HepG2 (cell line): ENCODE results near the gene B3GALNT2. TPM values are rescaled to one million over a fixed set of nuclear protein-coding genes. Genes with fewer than 3 reads are reported as not detected.

Experiments
- ATAD3A ChIP-seq: sonication (generic); formaldehyde crosslinking; IDR thresholded peaks from 2 replicates; pipeline ENCODE4 v1.4.0; 2020; ENCODE audit warnings: missing genetic modification reagents
- CREBL2 ChIP-seq: sonication (generic); formaldehyde crosslinking; IDR thresholded peaks from 2 replicates; pipeline ENCODE4 v1.8.1; 2023; ENCODE audit warnings: missing genetic modification reagents, mild to moderate bottlenecking, borderline replicate concordance
- GATAD2A ChIP-seq: IDR thresholded peaks from 2 replicates; pipeline ENCODE4 v1.6.1; 2016
- GFI1 ChIP-seq: sonication (generic); formaldehyde crosslinking; IDR thresholded peaks from 2 replicates; pipeline ENCODE4 v1.5.0; 2020; ENCODE audit warnings: missing genetic modification reagents, mild to moderate bottlenecking, borderline replicate concordance
- GRHL1 ChIP-seq: sonication (generic); formaldehyde crosslinking; conservative IDR thresholded peaks from 2 replicates; pipeline ENCODE4 v1.8.0; 2022; ENCODE audit warnings: missing genetic modification reagents
- HNRNPUL1 ChIP-seq: fragments of 200-400 bp; formaldehyde crosslinking; IDR thresholded peaks from 2 replicates; pipeline ENCODE4 v1.6.1; 2017; ENCODE audit warnings: low read depth, mild to moderate bottlenecking, low read length, moderate library complexity
- JUN ChIP-seq: sonication (generic); formaldehyde crosslinking; IDR thresholded peaks from 2 replicates; pipeline ENCODE4 v1.4.0; 2020; ENCODE audit warnings: mild to moderate bottlenecking, missing genetic modification reagents
- MED1 ChIP-seq: sonication (generic); formaldehyde crosslinking; IDR thresholded peaks from 2 replicates; pipeline ENCODE4 v1.4.0; 2020; ENCODE audit warnings: missing genetic modification reagents
- MTA1 ChIP-seq: sonication (generic); formaldehyde crosslinking; IDR thresholded peaks from 2 replicates; pipeline ENCODE4 v1.4.0; 2020; ENCODE audit warnings: missing genetic modification reagents, mild to moderate bottlenecking, borderline replicate concordance
- NFE2L2 ChIP-seq: fragments of 150-350 bp; IDR thresholded peaks from 2 replicates; pipeline ENCODE4 v1.6.1; 2014; ENCODE audit warnings: low read length
- PTBP1 ChIP-seq: fragments of 200-400 bp; formaldehyde crosslinking; IDR thresholded peaks from 2 replicates; pipeline ENCODE4 v1.6.1; 2018; ENCODE audit warnings: low read length, low read depth; ENCODE audit not compliant: poor library complexity, severe bottlenecking
- SATB2 ChIP-seq: sonication (generic); formaldehyde crosslinking; IDR thresholded peaks from 2 replicates; pipeline ENCODE4 v1.5.0; 2020; ENCODE audit warnings: missing genetic modification reagents
- SIN3A ChIP-seq: IDR thresholded peaks from 2 replicates; pipeline ENCODE4 v1.6.1; 2011; ENCODE audit warnings: low read depth, mild to moderate bottlenecking, control low read depth, low read length, borderline replicate concordance
- TCF7L2 ChIP-seq: IDR thresholded peaks from 2 replicates; pipeline ENCODE4 v1.6.1; 2011; ENCODE audit warnings: mild to moderate bottlenecking, low read depth, low read length, moderate library complexity
- TOPORS ChIP-seq: sonication (generic); formaldehyde crosslinking; IDR thresholded peaks from 2 replicates; pipeline ENCODE4 v1.8.0; 2023; ENCODE audit warnings: mild to moderate bottlenecking, missing genetic modification reagents
- U2AF1 ChIP-seq: fragments of 200-400 bp; formaldehyde crosslinking; optimal IDR thresholded peaks from 2 replicates; pipeline ENCODE3; 2017; ENCODE audit warnings: mild to moderate bottlenecking, low read depth, low read length
- ZBTB7B ChIP-seq: sonication (generic); formaldehyde crosslinking; IDR thresholded peaks from 2 replicates; pipeline ENCODE4 v1.4.0; 2020; ENCODE audit warnings: missing genetic modification reagents
- ZFP62 ChIP-seq: sonication (generic); formaldehyde crosslinking; IDR thresholded peaks from 2 replicates; pipeline ENCODE4 v1.4.0; 2020; ENCODE audit warnings: missing genetic modification reagents
- ZNF232 ChIP-seq: sonication (generic); formaldehyde crosslinking; IDR thresholded peaks from 2 replicates; pipeline ENCODE4 v1.4.0; 2020; ENCODE audit warnings: missing genetic modification reagents, borderline replicate concordance
- ZNF335 ChIP-seq: sonication (generic); formaldehyde crosslinking; IDR thresholded peaks from 2 replicates; pipeline ENCODE4 v1.4.0; 2020; ENCODE audit warnings: missing genetic modification reagents
- ZNF367 ChIP-seq: sonication (generic); formaldehyde crosslinking; IDR thresholded peaks from 2 replicates; pipeline ENCODE4 v1.4.0; 2020; ENCODE audit warnings: missing genetic modification reagents, borderline replicate concordance
- ZNF383 ChIP-seq: sonication (generic); formaldehyde crosslinking; IDR thresholded peaks from 2 replicates; pipeline ENCODE4 v1.4.0; 2020; ENCODE audit warnings: missing genetic modification reagents, mild to moderate bottlenecking, borderline replicate concordance
- ZNF710 ChIP-seq: sonication (generic); formaldehyde crosslinking; IDR thresholded peaks from 2 replicates; pipeline ENCODE4 v1.5.0; 2020; ENCODE audit warnings: mild to moderate bottlenecking, missing genetic modification reagents, borderline replicate concordance
- ZNF766 ChIP-seq: sonication (generic); formaldehyde crosslinking; IDR thresholded peaks from 2 replicates; pipeline ENCODE4 v1.5.0; 2020; ENCODE audit warnings: missing genetic modification reagents, borderline replicate concordance
- ZNF816 ChIP-seq: sonication (generic); formaldehyde crosslinking; IDR thresholded peaks from 2 replicates; pipeline ENCODE4 v1.8.0; 2022; ENCODE audit warnings: missing genetic modification reagents, mild to moderate bottlenecking, borderline replicate concordance
- polyA plus RNA-seq, 8 experiments: library from polyadenylated mRNA; depleted of rRNA in 3 of 8; stranded (reverse) in 7 of 8; unstranded in 1 of 8; fragments of >200 nt; fragmentation: Illumina TruSeq in 4 of 8; extraction: Trizol in 4 of 8; gene quantifications; 2 replicates each; pipeline versions ENCODE4 v1.2.1 to v1.2.3, GENCODE V29; 2011 to 2016; ENCODE audit warnings: low read depth in 4 of 8, missing spikeins in 1 of 8, mixed read lengths in 1 of 8; ENCODE audit not compliant: insufficient read depth in 1 of 8
- total RNA-seq, 5 experiments: library from RNA; depleted of rRNA; stranded (reverse); fragments of >200 nt; fragmentation: Illumina TruSeq; extraction: Trizol; gene quantifications; 2 replicates each; pipeline ENCODE4 v1.2.3, GENCODE V29; 2016; ENCODE audit warnings: low read depth in 1 of 5

The B3GALNT2 gene
- total and polyA plus RNA-seq, 2 of the 13 experiments (the other 11 are each of a cell fraction or from before 2014, with no cell fraction given), result 16.5 to 28.9 TPM

GRCh38 chr1:235504494-235505222 is 406 bp upstream of the B3GALNT2 start (continued):
- peak; percentile 73 for TF ChIP-seq PTBP1
- no peak for TF ChIP-seq NFE2L2
- TF ChIP-seq ZNF383 (CRISPR knock-in tag), result no peak
- peak; percentile 61 for TF ChIP-seq U2AF1
- TF ChIP-seq ZFP62, result no peak
- TF ChIP-seq CREBL2, result no peak
- peak; percentile 32; the same call in 1 of the 2 replicates for TF ChIP-seq HNRNPUL1
- no peak for TF ChIP-seq ATAD3A
- peak; percentile 61 for TF ChIP-seq MTA1 (CRISPR knock-in tag)
- TF ChIP-seq JUN (CRISPR knock-in tag), result peak; percentile 45; the same call in 1 of the 2 replicates
- TF ChIP-seq SATB2 (CRISPR knock-in tag), result peak; percentile 62; the same call in 1 of the 2 replicates
- no peak for TF ChIP-seq GRHL1 (CRISPR knock-in tag)
- TF ChIP-seq ZNF710 (CRISPR knock-in tag), result no peak; the same call in 1 of the 2 replicates
- TF ChIP-seq ZBTB7B, result no peak
- TF ChIP-seq ZNF766 (CRISPR knock-in tag), result no peak
- no peak for TF ChIP-seq TCF7L2
- peak; percentile 85 for TF ChIP-seq ZNF335 (CRISPR knock-in tag)
- TF ChIP-seq SIN3A, result no peak
- peak; percentile 61; the same call in 1 of the 2 replicates for TF ChIP-seq GATAD2A (CRISPR knock-in tag)
- TF ChIP-seq MED1 (CRISPR knock-in tag), result peak; percentile 71; the same call in 1 of the 2 replicates
- peak; percentile 58; the same call in 1 of the 2 replicates for TF ChIP-seq TOPORS
- TF ChIP-seq ZNF367 (CRISPR knock-in tag), result no peak
- 0 out of 2 replicates have a peak, but pooled peaks have one; percentile 18 for TF ChIP-seq ZNF816
- 0 out of 2 replicates have a peak, but pooled peaks have one; percentile 72 for TF ChIP-seq GFI1 (CRISPR knock-in tag)
- no peak for TF ChIP-seq ZNF232
